Esophagus squamous epithelium (tissue), 4 donors: ENCODE measurements around the gene GAREM2.

Experiments
- POLR2A ChIP-seq, 4 donors: fragments of 450-650 bp; IDR thresholded peaks; one replicate each; pipeline ENCODE4 v1.6.1; 2017; ENCODE audit warnings: antibody characterized with exemption in 4 of 4, mild to moderate bottlenecking in 4 of 4, moderate library complexity in 3 of 4
- TF ChIP-seq, protein P1 (sequence below), 6 experiments: fragments of 450-650 bp in 4 of 6; fragments of 200-600 bp in 2 of 6; sonication (generic) in 2 of 6; IDR thresholded peaks; one replicate each; pipeline ENCODE4 v1.5.1; 2016 to 2019; ENCODE audit warnings: antibody characterized with exemption in 6 of 6, mild to moderate bottlenecking in 4 of 6, moderate library complexity in 4 of 6

DNA sequence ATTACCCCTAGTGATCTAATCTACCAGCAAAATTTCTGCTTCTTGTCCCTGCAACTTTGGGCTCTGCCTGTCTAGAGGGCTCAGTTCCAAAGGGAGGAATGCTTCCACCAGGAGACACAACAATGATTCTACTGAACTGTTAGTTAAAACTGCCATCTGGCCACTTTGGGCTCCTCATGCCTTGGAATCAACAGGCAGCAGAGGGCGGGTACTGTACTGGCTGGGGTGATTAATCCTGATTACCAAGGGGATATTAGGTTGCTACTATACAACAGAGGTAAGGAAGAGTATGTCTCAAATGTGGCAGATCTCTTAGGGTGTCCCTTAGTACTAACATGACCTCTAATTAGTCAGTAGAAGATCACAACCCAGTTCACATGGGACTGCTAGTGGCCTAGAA, 50.1 kb downstream of the GAREM2 start:
- TF ChIP-seq, protein P1, sequence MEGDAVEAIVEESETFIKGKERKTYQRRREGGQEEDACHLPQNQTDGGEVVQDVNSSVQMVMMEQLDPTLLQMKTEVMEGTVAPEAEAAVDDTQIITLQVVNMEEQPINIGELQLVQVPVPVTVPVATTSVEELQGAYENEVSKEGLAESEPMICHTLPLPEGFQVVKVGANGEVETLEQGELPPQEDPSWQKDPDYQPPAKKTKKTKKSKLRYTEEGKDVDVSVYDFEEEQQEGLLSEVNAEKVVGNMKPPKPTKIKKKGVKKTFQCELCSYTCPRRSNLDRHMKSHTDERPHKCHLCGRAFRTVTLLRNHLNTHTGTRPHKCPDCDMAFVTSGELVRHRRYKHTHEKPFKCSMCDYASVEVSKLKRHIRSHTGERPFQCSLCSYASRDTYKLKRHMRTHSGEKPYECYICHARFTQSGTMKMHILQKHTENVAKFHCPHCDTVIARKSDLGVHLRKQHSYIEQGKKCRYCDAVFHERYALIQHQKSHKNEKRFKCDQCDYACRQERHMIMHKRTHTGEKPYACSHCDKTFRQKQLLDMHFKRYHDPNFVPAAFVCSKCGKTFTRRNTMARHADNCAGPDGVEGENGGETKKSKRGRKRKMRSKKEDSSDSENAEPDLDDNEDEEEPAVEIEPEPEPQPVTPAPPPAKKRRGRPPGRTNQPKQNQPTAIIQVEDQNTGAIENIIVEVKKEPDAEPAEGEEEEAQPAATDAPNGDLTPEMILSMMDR (IDR thresholded peaks at IDR 0.05): no peak
- no peak for TF ChIP-seq POLR2A (IDR thresholded peaks at IDR 0.05)
